SK-N-SH treated with all-trans-retinoic acid at 6 μM for 48 hours (cell line): ENCODE results near the gene UBTD1.

Experiments
- CSDC2 ChIP-seq: fragments of 250-450 bp; sonication (Bioruptor Pico); IDR thresholded peaks from 2 replicates; pipeline ENCODE4 v1.5.0; 2020; ENCODE audit warnings: mild to moderate bottlenecking, moderate library complexity
- ESRRG ChIP-seq: fragments of 250-450 bp; sonication (Bioruptor Pico); IDR thresholded peaks from 2 replicates; pipeline ENCODE4 v1.6.1; 2021; ENCODE audit warnings: mild to moderate bottlenecking
- OSR1 ChIP-seq: fragments of 250-450 bp; sonication (Bioruptor Pico); IDR thresholded peaks from 2 replicates; pipeline ENCODE4 v1.8.0; 2022; ENCODE audit warnings: moderate library complexity, mild to moderate bottlenecking, inconsistent platforms
- PATZ1 ChIP-seq: fragments of 250-450 bp; sonication (Bioruptor Pico); IDR thresholded peaks from 2 replicates; pipeline ENCODE4 v1.8.0; 2020; ENCODE audit warnings: mild to moderate bottlenecking, moderate library complexity, borderline replicate concordance
- RARB ChIP-seq: fragments of 250-450 bp; sonication (Bioruptor Pico); IDR thresholded peaks from 2 replicates; pipeline ENCODE4 v1.8.0; 2021; ENCODE audit warnings: mild to moderate bottlenecking, moderate library complexity
- TCF4 ChIP-seq: fragments of 250-450 bp; sonication (Bioruptor Pico); IDR thresholded peaks from 2 replicates; pipeline ENCODE4 v1.8.0; 2021; ENCODE audit warnings: mild to moderate bottlenecking, moderate library complexity, borderline replicate concordance
- ZFP30 ChIP-seq: fragments of 450-650 bp; formaldehyde crosslinking; IDR thresholded peaks from 2 replicates; pipeline ENCODE4 v1.5.0; 2022; ENCODE audit warnings: mild to moderate bottlenecking, moderate library complexity
- ZNF8 ChIP-seq: fragments of 450-650 bp; formaldehyde crosslinking; IDR thresholded peaks from 2 replicates; pipeline ENCODE4 v1.5.0; 2020; ENCODE audit warnings: mild to moderate bottlenecking, moderate library complexity

GRCh38 chr10:97570146-97570788, 71.5 kb downstream of the UBTD1 start:
- no peak for TF ChIP-seq TCF4 (CRISPR knock-in tag)
- no peak for TF ChIP-seq OSR1 (CRISPR knock-in tag)
- TF ChIP-seq CSDC2 (CRISPR knock-in tag) = no peak
- no peak for TF ChIP-seq ZFP30 (CRISPR knock-in tag)
- TF ChIP-seq ESRRG (CRISPR knock-in tag) = no peak
- no peak for TF ChIP-seq ZNF8 (CRISPR knock-in tag)
- TF ChIP-seq RARB = no peak
- TF ChIP-seq PATZ1 (CRISPR knock-in tag) = no peak
